ENCODE results near the gene ARHGAP35. TPM values are rescaled to one million over a fixed set of nuclear protein-coding genes. Genes with fewer than 3 reads are reported as not detected.

Gene ARHGAP35
- total RNA-seq, 1 donor from 2014 or later, result 64.4 TPM

DNA sequence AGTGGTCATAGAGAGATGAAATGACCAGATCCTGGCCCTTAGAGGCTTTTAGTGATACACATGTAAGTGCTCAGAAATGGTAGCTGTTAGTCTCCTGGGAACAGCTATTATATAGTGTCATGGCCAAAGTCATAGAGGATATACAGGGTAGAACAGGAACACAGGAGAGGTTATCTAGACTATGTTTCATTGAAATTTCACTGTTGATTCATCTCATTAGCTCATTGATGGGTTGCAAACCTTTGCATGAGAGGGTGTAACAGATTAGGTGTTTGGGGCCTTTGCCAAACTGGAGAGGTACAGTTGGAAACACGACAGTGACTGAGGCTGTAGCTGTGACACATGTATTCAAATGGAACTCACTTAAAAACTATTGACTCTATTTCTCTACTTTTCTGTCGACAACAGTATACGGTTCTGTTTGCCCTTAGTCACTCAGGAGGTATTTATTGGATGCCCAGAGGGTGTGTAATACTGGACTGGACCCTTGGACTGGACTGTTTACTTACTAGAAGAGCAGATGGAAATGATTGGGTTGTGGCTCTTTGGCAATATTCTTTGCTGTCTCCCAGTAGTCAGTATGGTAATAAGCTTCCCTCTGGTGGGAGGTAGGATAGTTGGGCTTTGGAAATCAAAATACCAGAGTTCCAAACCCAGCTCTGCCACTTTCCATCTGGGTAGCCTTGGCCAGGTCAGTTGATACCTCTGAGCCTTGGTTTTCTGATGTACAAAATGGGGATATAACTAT, 29.8 kb downstream of the ARHGAP35 start:
- ATAC-seq (peak; percentile 28), DNase-seq (ENCODE audit: missing footprints) (no peak)
- intact Hi-C loops (cut with DNase I), result no loop called here

DNA sequence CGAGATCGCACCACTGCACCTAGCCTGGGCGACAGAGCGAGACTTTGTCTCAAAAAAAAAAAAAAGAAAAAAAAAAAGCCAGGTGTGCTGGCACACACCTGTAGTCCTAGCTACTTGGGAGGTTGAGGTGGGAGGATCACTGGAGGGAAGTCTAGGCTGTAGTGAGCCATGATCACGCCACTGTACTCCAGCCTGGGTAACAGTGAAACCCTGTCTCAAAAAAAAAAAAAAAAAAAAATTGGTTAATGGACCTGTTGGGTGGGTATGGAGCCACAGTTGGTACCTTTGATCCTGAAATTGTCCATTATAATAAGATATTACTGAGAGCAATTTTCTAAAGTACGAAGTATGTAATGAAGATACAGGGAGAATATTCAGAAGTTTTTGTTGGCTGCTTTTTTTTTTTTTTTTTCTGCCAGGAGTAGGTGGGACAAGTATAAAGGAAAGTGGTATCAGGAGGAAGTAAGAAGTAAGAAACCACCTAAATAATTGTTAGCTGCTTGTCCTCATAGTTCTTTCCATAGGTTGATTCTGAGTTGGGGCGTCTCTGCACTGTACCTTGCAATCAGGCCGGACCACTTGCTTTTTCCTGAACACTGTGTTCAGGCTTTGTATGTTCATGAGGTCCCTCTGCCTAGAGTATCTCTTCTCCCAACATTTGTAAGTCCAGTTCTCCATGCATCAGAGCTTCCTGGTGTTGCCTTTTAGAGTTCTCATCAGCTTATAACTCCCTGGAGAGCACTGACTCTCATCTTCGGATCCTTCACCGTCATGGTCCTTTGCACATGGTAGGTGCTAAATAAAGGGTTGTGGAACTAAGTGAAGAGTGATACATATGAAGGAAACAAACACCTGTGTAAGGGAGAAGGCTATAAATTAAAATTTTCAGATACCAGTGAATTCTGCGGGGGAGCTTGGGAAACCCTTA, 31.7 kb downstream of the ARHGAP35 start:
- no peak for ATAC-seq
- DNase-seq (ENCODE audit: missing footprints), result no peak
- intact Hi-C loops (cut with DNase I), result no loop called here

DNA sequence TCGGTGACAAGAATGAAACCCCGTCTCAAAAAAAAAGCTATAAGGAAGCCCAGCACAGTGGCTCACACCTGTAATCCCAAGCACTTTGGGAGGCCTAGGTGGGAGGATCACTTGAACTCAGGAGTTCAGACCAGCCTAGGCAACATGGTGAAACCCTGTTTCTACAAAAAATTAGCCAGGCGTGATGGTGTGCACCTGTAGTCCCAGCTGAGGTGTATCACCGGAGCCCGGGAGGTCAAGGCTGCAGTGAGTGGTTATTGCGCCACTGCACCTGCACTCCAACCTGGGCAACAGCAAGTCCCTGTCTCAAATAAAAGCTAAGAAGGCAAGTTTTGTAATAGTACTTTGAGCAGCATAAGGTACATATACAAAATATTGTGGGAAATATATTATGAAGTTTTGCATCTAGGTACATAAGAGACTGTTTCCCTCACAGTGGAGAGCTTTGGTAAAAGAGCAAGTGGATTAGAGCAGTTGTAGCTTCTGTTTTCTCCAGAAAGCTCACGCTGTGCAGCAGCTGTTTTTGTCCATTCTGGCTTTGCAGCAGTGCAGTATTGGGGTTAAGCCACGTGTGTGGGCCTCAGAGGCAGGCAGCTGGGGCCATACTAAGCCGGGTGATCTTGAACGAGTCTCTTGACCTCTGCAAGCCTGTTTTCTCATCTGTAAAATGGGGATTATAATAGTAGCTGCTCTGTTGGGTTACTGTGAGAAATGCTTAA, 35.4 kb downstream of the ARHGAP35 start:
- intact Hi-C loops (cut with DNase I), result no loop called here
- ATAC-seq, result no peak
- no peak for DNase-seq (ENCODE audit: missing footprints)

DNA sequence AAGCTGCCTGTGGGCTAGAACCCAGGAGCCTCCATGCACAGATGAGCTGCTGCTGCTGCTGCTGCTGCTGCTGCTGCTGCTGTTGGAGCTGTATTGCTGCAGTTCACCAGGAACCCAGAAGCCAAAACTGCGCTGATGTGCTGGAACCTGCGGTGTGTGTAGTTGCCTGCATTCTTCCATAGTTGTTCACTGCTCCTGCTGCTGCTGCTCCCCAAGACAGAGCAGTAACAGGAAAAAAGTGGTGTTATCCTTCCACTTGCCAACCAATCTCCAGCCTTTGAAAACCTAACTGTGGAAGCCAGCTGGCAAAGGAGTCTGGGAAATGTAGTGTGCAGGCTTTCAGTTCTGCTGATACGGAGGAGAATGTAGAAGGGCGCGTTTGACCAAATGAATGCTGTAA, 37.9 kb downstream of the ARHGAP35 start:
- no peak for DNase-seq (ENCODE audit: missing footprints)
- peak; percentile 32 for ATAC-seq
- intact Hi-C loops (cut with DNase I), result no loop called here

DNA sequence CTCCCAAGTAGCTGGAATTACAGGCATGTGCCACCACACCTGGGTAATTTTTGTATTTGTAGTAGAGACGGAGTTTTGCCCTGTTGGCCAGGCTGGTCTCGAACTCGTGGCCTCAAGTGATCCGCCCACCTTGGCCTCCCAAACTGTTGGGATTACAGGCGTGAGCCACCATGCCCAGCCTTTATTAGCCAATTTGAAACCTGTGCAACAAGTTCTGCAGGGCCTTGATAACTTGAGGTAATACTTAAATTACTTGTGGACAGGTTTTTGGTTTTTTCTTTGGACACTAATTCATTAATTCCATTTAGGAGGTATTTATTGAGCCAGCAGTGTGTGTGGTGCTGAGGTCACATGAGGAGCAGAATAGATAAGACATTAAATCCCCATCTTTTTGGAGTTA, 39.5 kb downstream of the ARHGAP35 start:
- intact Hi-C loops (cut with DNase I), result no loop called here
- ATAC-seq (no peak), DNase-seq (ENCODE audit: missing footprints) (no peak)

DNA sequence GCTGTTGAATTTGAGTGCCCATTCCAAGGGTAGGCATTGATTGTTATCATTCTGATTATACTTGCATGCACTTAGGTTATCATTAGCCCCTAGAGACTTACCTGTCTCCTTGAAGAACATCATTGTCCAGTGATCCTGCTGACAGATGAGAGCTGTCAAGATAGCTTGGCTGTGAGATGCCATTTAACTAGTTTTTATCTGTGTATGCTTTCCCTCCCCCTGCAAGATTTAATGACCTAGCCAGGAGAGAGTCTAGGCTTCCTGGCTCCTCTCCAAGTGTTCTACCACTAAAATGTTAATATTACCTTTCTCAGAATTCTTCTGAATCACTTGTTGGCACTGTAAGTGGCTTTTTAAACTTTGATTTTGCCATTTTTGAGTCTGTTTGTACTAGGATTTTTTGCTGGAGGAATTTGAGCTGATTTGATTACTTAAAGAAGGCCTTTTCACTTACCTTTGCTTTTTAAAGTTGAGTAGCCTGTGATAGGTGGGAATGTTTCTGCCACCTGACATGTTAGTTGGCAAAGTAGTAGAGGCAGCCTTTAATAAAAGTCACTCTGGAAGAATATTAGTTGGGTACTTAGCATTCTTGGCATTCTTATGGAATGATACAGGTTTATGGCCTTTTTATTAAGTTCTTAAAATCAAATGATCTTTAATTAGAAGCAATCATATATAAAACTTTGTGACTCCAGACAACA, 41.1 kb downstream of the ARHGAP35 start:
- no peak for ATAC-seq
- DNase-seq (ENCODE audit: missing footprints), result no peak
- intact Hi-C loops (cut with DNase I), result no loop called here

DNA sequence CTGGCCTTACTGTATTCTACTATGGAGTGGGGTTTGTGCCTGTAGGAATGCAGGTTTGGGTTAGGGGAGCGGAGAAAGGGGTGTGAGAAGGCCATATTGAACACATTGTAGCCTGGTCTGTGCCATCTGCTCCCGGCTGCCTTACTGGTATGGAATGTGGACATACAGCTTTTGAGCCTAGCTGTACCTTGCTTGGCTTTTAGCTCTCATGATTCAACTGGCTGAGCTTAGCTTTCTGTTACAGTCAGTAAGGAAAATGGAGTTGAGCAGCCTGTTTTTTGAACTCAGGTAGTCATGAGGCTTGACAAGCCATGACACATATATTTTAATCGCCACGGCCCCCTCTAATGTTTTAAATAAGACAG, 41.6 kb downstream of the ARHGAP35 start:
- no peak for ATAC-seq
- intact Hi-C loops (cut with DNase I), result no loop called here
- no peak for DNase-seq (ENCODE audit: missing footprints)

DNA sequence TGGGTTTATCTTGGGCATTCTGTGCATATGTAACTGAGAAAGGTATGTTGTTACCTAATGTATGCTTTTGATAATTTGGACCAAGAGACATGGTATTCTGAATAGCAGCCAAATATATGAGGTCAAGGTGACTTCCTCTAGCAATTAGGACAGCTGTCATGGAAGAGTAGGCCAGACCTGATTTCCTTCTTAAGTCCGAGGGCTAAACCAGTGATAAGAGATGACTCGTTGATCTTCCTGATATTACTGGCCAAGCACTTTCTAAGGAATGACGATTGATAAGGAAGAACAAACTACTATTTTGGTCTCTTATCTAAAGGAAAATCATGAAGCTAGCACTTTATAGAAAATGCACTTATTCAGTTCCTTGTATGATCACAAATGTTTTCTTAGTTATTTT, 42.7 kb downstream of the ARHGAP35 start:
- DNase-seq (ENCODE audit: missing footprints) (no peak), ATAC-seq (no peak)
- intact Hi-C loops (cut with DNase I), result no loop called here

DNA sequence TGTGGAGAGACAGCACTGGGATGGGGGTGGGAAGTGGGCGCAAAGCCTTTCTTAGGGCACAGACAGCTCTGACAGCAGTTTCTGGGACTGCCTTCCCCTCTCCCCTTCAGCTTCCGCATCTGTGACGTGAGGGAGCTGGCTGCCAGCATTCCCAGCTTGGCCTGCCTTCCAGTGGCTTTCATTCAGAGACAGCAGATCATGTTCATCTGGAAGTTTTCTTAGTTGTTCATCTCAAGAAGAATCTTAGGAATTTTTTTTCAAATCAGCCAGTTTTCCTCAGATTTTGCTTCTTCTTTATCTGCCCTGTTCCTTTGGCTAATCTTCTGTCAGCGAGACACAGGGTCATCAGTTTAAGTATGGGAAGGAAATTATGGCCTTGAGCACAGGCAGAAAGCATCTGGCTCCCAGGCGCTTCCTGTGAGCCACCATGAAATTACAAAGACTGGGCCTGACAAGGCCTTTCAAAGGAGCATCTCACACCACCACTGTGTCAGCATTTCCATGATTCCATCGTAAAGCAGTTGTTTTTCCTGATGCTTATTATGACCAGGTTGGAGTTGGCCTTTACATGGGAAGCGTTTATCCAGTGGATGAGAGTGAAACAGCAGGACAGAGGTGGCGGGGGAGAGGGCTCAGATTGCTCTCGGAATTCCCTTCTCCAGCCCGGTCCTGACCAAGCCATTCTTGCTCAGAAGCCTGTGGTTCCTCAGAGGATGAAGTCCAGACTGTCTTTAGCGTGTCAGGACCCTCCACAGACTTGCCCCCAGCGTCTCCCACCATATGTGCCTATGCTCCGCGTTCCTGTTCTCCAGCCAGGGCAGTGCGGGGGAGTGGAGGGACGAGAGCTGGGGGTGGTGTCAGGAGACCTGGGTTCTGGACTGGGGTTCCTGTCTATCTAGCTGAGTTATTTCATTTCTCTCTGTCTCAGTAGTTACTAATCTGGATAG, 43.6 kb downstream of the ARHGAP35 start:
- ATAC-seq (peak; percentile 51), DNase-seq (ENCODE audit: missing footprints) (no peak)
- intact Hi-C loops (cut with DNase I), result loop anchor here (5.0 kb wide), 1 partner anchor 42 kb away; the partner anchor contains the start of gene ARHGAP35

DNA sequence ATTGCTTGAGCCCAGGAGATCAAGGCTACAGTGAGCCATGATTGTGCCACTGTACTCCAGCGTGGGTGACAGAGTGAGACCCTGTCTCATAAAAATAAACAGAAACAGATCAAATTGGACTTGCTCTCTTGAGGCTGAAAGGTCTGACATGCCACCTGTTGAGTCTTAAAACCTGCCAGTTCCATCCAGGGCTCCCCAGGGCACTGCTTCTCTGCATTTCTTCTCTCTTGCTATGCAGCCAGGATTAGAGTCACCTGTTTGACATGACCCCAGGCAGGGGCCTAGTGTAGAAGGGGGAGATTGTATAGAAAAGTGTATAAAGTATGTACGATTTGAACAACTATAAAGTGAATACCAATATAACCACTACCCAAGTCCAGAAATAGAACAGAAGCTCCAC, 45.4 kb downstream of the ARHGAP35 start:
- ATAC-seq (no peak), DNase-seq (ENCODE audit: missing footprints) (no peak)
- intact Hi-C loops (cut with DNase I), result loop anchor here (5.0 kb wide), 1 partner anchor 44 kb away; the partner anchor contains the start of gene ARHGAP35

DNA sequence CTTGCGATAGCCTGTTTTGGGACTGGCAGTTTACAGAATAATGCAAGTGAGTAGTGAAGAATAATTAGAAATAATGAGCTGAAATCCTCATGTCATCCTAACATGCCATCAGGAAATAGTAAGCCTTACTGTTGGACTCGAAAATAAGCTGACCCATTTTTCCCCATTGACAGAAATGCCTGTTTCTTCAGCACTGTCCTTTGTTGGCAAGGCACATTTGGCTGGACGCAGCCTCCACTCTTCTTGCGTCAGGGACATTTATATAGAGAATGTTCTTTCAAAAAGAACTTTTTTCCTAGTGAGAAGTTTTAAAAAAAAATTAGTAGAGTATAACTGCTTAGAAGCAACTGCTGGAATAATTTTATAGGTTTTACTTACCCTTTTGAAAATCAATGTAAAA, 47.1 kb downstream of the ARHGAP35 start:
- peak; percentile 38 for ATAC-seq
- intact Hi-C loops (cut with DNase I), result loop anchor here (5.0 kb wide), 1 partner anchor 46 kb away; the partner anchor contains the start of gene ARHGAP35
- DNase-seq (ENCODE audit: missing footprints), result no peak

DNA sequence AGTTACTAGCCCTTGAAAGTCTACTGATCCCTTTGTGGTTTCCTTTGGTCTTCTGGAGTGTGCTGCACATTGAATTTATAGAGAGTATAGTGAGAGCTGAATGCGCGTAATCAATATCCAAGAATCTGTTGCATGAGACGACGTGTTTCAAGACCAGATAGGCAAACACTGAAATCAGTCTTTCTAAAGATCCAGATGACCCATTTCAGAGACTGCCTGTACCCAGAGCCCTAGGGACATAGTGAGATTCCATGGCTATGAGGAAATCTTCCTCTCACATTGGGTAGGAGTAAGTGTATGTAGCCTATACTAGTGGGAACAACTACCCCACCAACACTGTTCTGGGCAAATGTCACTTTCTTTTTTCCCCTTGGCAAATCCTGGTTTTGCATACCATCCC, 48.6 kb downstream of the ARHGAP35 start:
- peak; percentile 39 for ATAC-seq
- intact Hi-C loops (cut with DNase I), result loop anchor here (5.0 kb wide), 1 partner anchor 47 kb away; the partner anchor contains the start of gene ARHGAP35
- no peak for DNase-seq (ENCODE audit: missing footprints)

Other genes starting within 250 kb of the ARHGAP35 start
- gene PTGIR, start 235.9 kb upstream of the ARHGAP35 start, total RNA-seq, result 3.8 TPM
- not detected for gene GNG8, start 224.8 kb upstream of the ARHGAP35 start, total RNA-seq
- gene DACT3, start 199.8 kb upstream of the ARHGAP35 start, total RNA-seq, result 14.1 TPM
- 9.6 TPM for gene PRKD2, start 143.9 kb upstream of the ARHGAP35 start, total RNA-seq
- gene FKRP, start 114.9 kb upstream of the ARHGAP35 start, total RNA-seq, result 16.2 TPM
- gene STRN4, start 114.5 kb upstream of the ARHGAP35 start, total RNA-seq, result 51.4 TPM
- gene SLC1A5, start 72.4 kb upstream of the ARHGAP35 start, total RNA-seq, result 10.1 TPM
- 94.7 TPM for gene AP2S1, start 10.2 kb upstream of the ARHGAP35 start, total RNA-seq
- not detected for gene NPAS1, start 158.8 kb downstream of the ARHGAP35 start, total RNA-seq
- gene TMEM160, start 187.6 kb downstream of the ARHGAP35 start, total RNA-seq, result 27.7 TPM

All from Right ventricle myocardium inferior (tissue), 1 donor.